ENCODE data around the gene KCNK4. TPM values are rescaled to one million over a fixed set of nuclear protein-coding genes. Genes with fewer than 3 reads are reported as not detected.
A peak's percentile ranks its signal among the peaks of the same experiment; 100 is the strongest.
"Not testable (repeated sequence)": the region's sequence is repeated elsewhere in the genome, so short reads cannot be mapped to it uniquely, and the experiment has no call there.

Gene KCNK4
- total and polyA plus RNA-seq, 2 of the 13 experiments (the other 11 are each of a cell fraction or from before 2014, with no cell fraction given), result not detected

DNA sequence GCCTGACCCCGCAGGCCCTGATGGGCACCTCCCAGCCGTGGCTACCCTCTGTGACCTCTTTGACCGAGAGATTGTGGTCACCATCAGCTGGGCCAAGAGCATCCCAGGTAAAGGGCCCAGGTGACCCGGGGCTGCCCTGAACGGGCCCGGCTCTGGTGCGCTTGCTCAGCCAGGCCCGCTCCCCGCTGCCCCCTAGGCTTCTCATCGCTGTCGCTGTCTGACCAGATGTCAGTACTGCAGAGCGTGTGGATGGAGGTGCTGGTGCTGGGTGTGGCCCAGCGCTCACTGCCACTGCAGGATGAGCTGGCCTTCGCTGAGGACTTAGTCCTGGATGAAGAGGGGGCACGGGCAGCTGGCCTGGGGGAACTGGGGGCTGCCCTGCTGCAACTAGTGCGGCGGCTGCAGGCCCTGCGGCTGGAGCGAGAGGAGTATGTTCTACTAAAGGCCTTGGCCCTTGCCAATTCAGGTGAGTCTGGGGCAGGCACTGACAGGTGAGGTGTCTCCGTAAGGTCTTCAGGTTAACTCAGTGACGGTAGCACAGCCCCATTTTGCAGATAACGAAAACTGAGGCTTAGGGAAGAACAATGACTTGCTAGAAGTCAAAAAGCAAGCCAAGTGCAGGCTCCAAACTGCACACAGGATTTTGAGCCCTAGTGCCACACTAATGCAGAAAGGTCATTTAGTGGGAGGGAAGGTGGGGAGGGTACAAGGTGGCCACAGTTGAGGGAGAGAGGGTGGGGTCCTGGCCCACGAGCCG, 23.9 kb downstream of the KCNK4 start (continued):
- TF ChIP-seq, protein P1, sequence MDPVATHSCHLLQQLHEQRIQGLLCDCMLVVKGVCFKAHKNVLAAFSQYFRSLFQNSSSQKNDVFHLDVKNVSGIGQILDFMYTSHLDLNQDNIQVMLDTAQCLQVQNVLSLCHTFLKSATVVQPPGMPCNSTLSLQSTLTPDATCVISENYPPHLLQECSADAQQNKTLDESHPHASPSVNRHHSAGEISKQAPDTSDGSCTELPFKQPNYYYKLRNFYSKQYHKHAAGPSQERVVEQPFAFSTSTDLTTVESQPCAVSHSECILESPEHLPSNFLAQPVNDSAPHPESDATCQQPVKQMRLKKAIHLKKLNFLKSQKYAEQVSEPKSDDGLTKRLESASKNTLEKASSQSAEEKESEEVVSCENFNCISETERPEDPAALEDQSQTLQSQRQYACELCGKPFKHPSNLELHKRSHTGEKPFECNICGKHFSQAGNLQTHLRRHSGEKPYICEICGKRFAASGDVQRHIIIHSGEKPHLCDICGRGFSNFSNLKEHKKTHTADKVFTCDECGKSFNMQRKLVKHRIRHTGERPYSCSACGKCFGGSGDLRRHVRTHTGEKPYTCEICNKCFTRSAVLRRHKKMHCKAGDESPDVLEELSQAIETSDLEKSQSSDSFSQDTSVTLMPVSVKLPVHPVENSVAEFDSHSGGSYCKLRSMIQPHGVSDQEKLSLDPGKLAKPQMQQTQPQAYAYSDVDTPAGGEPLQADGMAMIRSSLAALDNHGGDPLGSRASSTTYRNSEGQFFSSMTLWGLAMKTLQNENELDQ (CRISPR knock-in tag; IDR thresholded peaks at IDR 0.05; ENCODE audit: borderline replicate concordance), result no peak
- TF ChIP-seq NR2F2 (IDR thresholded peaks at IDR 0.05; ENCODE audit: borderline replicate concordance, low read depth), result no peak
- no peak for TF ChIP-seq MEIS2 (CRISPR knock-in tag; IDR thresholded peaks at IDR 0.05)
- TF ChIP-seq MEIS1 (CRISPR knock-in tag; IDR thresholded peaks at IDR 0.05; ENCODE audit: borderline replicate concordance), result no peak

DNA sequence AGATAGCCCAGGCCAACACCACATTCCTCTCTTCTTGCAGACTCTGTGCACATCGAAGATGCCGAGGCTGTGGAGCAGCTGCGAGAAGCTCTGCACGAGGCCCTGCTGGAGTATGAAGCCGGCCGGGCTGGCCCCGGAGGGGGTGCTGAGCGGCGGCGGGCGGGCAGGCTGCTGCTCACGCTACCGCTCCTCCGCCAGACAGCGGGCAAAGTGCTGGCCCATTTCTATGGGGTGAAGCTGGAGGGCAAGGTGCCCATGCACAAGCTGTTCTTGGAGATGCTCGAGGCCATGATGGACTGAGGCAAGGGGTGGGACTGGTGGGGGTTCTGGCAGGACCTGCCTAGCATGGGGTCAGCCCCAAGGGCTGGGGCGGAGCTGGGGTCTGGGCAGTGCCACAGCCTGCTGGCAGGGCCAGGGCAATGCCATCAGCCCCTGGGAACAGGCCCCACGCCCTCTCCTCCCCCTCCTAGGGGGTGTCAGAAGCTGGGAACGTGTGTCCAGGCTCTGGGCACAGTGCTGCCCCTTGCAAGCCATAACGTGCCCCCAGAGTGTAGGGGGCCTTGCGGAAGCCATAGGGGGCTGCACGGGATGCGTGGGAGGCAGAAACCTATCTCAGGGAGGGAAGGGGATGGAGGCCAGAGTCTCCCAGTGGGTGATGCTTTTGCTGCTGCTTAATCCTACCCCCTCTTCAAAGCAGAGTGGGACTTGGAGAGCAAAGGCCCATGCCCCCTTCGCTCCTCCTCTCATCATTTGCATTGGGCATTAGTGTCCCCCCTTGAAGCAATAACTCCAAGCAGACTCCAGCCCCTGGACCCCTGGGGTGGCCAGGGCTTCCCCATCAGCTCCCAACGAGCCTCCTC, 24.8 kb downstream of the KCNK4 start:
- H4K20me1 ChIP-seq (ENCODE audit: insufficient read depth, low read length); H2AFZ ChIP-seq (ENCODE audit: low read length); DNase-seq (ENCODE audit: low spot score); BruUV-seq (replicated peaks); CTCF ChIA-PET (ENCODE audit: low intra/inter-chr PET ratio, low total read pairs); in situ Hi-C loops (cut with HindIII; ENCODE audit: extremely low pct_ligation_motif_present, low pct_unique_long_range_greater_than_20kb); ATAC-seq; H3K27me3 ChIP-seq (ENCODE audit: control insufficient read depth in 1 of 2, insufficient read depth in 2 of 2, low read length in 2 of 2); FAIRE-seq; H3K9me3 ChIP-seq (ENCODE audit: low read length): not testable (repeated sequence)
- intact Hi-C loops (cut with micrococcal nuclease; ENCODE audit: unreplicated experiment), result loop anchor here (2.0 kb wide), 1 partner anchor 43 kb away; the partner anchor contains the start of gene RPS6KA4
- Histone ChIP-seq H3K4me2 (ENCODE audit: low read depth, low read length) (peak overlapping the region; percentile 99), H3K27ac (ENCODE audit: extremely low read length, insufficient read depth, low read length) (peak overlapping the region; percentile 98), H3K9ac (ENCODE audit: insufficient read depth, low read depth, low read length) (peak overlapping the region; percentile 94), H3K36me3 (replicated peaks in 1 of 2; ENCODE audit: control insufficient read depth in 1 of 2, insufficient read depth in 2 of 2, low read length in 2 of 2) (peaks cover 0 to 26% of the 10 kb centered on the region in 2 experiments; a peak in 3 of 5 replicates), H3K4me1 (ENCODE audit: insufficient read depth, low read length) (peaks cover 25% of the 10 kb centered on the region), H3K79me2 (ENCODE audit: insufficient read depth, low read length) (peaks cover 15% of the 10 kb centered on the region), H3K4me3 (replicated peaks in 1 of 3; ENCODE audit: insufficient read depth in 1 of 3, low read depth in 2 of 3, low read length in 3 of 3) (peak overlapping the region; percentile 97 to 99 (median 99); a peak in 5 of 6 replicates)
- POLR2A ChIA-PET, result interaction anchor here (2.1 to 4.5 kb wide), 6 partner anchors 10 to 129 kb away, joined by 12 to 103 read pairs (median 47); partner anchors contain the start of genes BAD, ESRRA, GPR137 and STIP1
- TF ChIP-seq AGO2 (optimal IDR thresholded peaks at IDR 0.05; ENCODE audit: low read depth, low read length) (peak; percentile 95), RBFOX2 (IDR thresholded peaks at IDR 0.05; ENCODE audit: low read depth, low read length) (peak; percentile 69), HNRNPL (IDR thresholded peaks at IDR 0.05; ENCODE audit: low read depth, low read length) (peak; percentile 72; the same call in 1 of the 2 replicates)
- WGBS (ENCODE audit: low lambda C conversion rate), result 80% methylated on average over 8 of the region's 25 CpGs

All from HepG2 (cell line).